GM19043 (cell line): ENCODE measurements around the gene ELMOD1.

Source experiments
- ATAC-seq: cut with Tn5 transposase; IDR thresholded peaks from one replicate; pipeline ENCODE4 v1.9.1; 2021; ENCODE audit warnings: low read depth; ENCODE audit not compliant: unreplicated experiment

Gene ELMOD1

GRCh38 chr11:107711861-107712755, 121.2 kb downstream of the ELMOD1 start, which contains the start of gene SLN:
TSS of gene SLN (minus strand) at chr11:107712056.
- no peak for ATAC-seq

GRCh38 chr11:107713009-107713408, 122.1 kb downstream of the ELMOD1 start:
- no peak for ATAC-seq
